ENCODE results near the gene MN1.

Gene MN1

DNA sequence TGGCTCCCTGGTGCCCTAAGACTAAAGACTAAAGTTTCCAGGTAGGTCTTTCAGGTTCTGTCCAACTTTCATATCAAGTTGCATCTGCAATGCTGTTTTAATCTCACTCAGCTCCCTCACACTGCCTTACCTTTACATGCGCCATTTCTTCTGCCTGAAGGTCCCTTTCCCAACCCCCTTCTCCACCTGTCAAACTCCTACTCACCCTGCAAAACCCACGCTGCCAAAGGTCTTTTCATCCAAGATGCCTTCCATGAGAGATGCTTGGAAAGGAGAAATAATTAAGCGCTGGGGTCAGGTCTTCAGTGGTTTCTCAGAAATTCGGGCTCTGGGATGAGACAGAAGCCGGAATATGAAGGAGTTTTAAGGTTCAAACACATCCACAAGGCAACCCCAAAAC is 95.1 kb downstream of the MN1 start:
- no peak for DNase-seq

DNA sequence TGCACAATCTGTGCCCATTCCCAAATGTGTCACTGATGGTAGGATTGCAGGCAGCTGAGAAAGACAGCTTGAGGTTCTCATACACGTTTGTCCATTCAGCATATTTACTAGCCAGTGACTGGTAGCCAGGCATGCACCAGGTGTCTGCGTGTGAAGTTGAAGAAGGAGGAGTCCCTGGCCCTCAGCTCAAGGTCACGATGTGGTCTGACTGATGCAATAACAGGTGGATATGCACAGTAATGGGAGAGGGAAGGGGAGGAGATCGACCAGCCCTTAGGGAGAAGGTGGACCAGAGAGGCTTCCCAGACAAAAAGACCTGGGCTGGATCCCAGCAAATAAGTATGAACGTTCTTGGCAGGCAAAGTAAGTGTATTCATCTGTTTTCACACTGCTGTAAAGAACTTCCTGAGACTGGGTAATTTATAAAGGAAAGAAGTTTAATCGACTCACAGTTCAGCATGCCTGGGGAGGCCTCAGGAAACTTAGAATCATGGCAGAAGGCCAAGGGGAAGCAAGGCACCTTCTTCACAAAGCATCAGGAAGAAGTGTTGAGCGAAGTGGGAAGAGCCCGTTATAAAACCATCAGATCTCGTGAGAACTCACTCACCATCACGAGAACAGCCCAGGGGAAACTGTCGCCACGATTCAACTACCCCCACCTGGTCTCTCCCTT is 96.0 kb downstream of the MN1 start:
- no peak for DNase-seq

DNA sequence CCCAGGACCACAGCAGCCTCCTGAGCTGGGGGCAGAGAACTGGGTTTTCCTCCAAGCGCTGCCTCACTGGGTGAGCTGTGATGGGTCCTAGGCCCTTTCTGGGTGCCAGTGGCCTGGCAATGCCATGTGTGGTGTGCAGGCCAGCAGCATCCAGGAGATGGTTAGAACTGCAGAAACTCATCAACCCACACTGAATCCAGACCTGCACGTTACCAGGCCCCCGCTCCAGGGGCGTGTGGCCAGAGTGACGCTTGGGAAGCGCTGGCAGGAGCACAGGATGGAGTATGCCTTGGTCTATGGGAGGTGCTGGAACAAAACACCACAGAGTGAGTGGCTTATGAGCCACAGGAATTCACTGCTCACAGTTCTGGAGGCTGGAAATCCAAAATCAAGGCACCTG is 97.0 kb downstream of the MN1 start:
- DNase-seq = no peak

DNA sequence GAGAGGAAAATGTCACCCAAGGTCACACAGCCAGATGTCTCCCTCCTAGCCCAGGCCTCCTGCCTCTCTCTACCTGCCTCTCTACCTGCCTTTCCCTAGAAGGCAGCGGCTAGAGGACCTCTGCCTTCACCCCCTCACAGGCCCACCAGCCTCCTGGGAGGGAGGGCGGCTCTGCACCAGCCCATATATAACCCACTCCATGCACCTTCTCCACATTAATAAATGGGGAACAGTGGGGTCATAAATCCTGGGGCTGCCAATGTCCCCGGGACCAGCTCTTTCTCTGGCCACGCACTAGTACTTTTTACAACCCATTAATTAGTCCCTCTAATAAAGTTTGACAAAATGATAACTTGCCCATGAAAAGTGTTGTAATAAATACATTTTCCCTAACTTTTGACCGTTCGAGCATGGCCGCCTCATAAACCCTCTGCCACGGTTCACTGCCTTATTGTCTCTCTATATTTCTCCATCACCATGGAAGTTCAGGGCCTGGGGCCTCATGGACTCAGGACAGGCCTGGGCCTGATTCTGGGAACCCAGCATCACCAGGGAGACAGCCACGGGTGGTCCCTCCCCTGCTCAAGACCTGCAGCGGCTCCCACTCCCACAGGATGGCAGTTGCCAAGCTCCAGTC is 102.1 kb downstream of the MN1 start:
- DNase-seq = no peak

DNA sequence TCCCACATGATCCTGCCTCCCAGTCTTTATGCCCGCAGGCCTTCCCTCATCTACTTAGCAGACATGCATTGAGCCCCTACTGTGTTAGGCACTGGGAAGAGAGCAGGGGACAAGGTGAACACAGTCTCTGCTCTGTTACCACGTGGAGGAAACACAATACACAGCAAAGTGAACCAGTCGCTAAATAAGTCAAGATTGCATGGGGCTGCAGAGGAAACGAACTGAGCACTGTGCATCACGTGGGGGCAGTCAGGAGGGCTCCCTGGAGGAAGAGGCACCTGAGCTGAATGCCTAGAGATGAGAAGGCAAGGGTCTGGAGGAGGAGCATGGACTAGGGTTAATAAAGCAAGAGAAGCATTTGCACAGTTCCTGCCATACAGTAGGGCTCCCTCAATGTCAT is 102.7 kb downstream of the MN1 start:
- no peak for DNase-seq

Measured in stimulated activated CD4-positive, alpha-beta T cell treated with anti-CD3 and anti-CD28 coated beads, Interleukin-2, amount 100 ng/mL, for 48 hours (primary cell).